ENCODE data around the gene CLCN1.
A peak's percentile ranks its signal among the peaks of the same experiment; 100 is the strongest.

The CLCN1 gene

GRCh38 chr7:143337216-143337615, 21.3 kb downstream of the CLCN1 start:
- DNase-seq (ENCODE audit: low read depth): no peak

DNA sequence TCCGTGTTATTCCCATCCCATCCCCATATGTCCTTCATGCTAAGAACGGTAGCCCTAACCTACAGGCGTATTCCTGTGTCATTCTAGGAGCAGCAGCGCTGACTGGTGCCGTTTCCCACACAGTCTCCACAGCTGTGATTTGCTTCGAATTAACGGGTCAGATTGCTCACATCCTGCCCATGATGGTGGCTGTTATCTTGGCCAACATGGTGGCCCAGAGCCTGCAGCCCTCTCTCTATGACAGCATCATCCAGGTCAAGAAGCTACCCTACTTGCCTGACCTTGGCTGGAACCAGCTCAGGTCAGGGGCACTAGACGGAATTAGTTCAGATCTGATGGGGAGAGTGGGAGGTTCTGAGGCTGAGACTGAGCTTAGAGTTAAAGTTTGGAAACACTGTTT, 25.9 kb downstream of the CLCN1 start:
- DNase-seq (ENCODE audit: low read depth): no peak

- DNase-seq (ENCODE audit: low read depth): no peak
Observed at GRCh38 chr7:143343596-143343995, 27.7 kb downstream of the CLCN1 start.

DNA sequence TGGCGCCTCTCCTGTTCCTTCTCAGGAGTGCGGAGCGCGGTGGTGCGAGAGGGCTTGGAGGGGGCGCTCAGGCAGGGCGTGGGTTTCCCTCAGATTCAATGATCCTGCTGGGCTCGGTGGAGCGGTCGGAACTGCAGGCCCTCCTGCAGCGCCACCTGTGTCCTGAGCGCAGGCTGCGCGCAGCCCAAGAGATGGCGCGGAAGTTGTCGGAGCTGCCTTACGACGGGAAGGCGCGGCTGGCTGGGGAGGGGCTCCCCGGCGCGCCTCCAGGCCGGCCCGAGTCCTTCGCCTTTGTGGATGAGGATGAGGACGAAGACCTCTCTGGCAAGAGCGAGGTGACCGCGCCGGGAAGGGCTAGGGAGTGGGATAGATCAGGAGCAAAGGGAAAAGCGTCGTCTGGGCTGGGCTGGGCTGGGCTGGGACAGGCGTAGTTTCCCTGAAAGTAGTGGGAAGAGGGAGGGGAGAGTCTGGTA, 29.6 kb downstream of the CLCN1 start:
- peak; percentile 42 for DNase-seq (ENCODE audit: low read depth)

DNA sequence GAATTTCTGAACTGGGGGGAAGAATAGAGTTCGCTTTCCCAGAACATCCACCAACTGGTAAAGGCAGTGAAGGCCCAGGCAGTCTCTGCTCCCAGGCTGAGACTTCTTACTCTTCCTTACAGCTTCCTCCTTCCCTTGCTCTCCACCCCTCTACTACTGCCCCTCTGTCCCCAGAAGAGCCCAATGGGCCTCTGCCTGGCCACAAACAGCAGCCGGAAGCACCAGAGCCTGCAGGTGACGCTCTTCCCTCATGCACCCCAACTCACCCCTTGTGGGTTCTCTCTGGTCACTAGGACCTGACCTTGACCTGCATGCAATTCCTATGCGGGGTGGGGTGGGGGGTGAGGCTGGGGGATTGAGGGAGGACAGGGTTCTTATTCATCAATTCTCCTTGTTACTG, 30.1 kb downstream of the CLCN1 start:
- DNase-seq (ENCODE audit: low read depth): no peak

DNA sequence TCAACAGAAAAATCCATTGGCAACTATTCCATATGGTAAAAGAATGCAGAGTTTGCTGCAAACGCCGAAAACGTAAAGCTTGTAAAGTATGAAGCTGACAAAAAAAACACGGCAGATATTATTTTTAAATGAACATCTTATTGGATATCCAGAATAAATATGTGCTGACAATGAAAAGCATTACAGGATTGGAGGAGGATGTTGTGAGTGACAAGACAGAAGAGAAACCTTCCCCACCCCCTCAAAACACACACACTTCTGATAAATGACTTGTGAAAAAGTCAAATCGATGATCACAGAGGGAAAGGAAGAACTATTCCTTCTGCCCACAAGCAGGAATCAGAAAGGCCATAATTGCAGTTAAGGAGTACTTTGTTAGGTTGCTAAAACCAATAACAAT, 32.0 kb downstream of the CLCN1 start:
- DNase-seq (ENCODE audit: low read depth): no peak

GRCh38 chr7:143351060-143351459, 35.1 kb downstream of the CLCN1 start:
- no peak for DNase-seq (ENCODE audit: low read depth)

- no peak for DNase-seq (ENCODE audit: low read depth)
Observed at GRCh38 chr7:143351574-143351973, 35.7 kb downstream of the CLCN1 start.

DNA sequence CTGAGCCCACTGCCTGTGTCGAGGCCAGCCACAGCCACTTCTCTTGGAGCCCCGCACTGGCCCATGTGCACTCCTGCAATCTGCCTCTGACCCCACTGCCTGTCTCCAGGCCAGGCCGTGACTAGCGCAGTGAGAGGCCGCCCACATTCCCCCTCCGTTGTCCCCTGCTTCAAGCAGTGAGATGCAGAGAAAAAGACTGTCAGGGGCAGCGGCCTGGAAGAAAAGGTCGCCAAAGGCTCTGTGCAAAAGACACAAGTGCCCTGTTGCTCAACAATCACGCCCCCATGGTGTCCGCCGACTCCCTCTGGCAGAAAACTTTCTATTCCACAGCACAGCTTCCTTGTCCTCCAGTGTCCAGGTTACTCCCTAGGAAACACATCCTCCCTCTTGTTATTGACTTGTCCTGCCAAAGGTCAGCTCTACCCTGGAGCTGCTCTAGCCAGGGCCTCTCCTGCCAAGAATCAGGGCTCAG, 36.7 kb downstream of the CLCN1 start:
- no peak for DNase-seq (ENCODE audit: low read depth)

GRCh38 chr7:143354376-143354775, 38.5 kb downstream of the CLCN1 start:
- no peak for DNase-seq (ENCODE audit: low read depth)

DNA sequence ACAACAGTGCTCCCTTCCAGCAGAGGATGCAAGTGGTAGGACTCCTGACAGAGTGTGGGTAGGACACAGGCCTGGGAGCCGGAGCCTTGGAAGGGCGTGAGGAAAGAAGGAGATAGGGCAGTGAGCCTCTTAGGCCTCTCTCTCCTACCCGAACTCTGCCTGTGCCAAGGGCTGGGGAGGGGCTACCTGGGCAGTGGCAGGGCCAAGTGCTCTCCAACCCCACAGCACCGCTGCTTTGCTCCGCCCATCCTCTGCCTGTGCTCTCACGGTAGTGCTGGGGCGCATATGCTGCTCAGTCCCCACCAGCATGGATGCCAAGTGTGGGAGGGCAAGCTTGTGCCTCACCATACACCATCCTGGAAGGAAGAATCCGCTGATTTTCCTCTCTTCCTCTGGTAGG, 39.1 kb downstream of the CLCN1 start:
- no peak for DNase-seq (ENCODE audit: low read depth)

DNA sequence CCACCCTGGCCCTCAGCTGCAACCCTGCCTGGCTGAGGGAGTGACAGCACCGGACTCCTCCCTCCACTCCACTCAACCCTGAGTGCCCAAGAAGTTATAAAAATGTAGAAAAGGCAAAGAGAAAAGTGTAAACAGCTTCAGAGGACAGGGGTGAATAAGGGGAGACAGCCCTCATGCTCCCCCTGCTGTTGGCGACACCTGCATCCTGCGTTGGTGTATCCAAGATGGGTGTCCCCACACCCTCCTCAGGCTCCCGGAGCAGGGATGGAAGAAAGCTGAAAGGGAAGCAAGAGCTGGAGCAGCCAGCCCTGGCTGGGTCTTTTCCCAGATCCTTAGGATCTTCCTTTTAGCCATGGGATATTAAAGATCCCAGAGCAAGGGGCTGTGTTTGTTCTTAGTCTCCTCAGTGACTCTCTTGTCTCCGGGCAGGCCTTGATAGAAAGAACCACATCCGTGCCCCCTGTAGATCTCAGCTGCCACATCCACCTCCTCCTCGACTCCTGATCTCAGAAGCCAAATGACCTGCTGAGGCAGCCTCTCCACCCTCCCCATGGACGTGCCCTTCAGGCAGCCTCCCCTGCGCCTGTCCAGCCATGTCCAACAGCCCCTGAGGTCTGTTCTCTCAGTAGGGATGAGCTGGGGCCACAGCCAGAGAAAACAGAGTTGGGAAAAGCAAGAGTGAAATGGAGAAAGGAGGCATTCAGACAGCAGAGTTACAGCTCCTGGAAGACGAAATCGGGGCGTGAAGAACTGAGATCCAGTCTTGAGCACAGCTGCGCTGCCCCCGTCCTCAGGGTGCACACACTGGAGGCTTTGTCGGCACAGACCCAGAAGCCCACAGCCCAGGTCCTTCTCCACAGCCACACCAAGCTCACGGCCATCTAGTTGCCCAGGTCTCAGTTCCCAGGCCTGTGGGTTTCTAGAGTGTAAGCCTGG, 39.8 kb downstream of the CLCN1 start:
- DNase-seq (ENCODE audit: low read depth): no peak

- no peak for DNase-seq (ENCODE audit: low read depth)
Observed at GRCh38 chr7:143356414-143357050, 40.6 kb downstream of the CLCN1 start.

DNA sequence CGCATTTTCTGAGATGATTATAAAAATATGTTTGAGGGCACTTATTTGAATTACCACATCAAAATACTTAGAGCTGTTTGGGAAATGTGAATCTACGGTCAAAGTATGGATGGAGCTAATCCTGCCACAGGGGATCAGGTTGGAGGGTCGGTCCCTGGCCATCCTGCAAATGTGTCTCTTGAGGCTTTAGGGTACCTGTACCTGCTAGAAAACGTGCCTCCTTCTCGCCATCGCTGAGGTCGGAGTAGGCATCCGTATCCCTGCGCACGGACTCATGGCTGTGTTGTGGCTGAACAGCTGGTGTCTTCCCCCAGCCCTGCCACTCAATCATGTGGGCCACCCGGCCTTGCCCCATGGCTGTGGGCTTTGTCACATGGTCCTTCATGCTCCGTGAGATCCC, 42.7 kb downstream of the CLCN1 start:
- DNase-seq (ENCODE audit: low read depth): no peak

DNA sequence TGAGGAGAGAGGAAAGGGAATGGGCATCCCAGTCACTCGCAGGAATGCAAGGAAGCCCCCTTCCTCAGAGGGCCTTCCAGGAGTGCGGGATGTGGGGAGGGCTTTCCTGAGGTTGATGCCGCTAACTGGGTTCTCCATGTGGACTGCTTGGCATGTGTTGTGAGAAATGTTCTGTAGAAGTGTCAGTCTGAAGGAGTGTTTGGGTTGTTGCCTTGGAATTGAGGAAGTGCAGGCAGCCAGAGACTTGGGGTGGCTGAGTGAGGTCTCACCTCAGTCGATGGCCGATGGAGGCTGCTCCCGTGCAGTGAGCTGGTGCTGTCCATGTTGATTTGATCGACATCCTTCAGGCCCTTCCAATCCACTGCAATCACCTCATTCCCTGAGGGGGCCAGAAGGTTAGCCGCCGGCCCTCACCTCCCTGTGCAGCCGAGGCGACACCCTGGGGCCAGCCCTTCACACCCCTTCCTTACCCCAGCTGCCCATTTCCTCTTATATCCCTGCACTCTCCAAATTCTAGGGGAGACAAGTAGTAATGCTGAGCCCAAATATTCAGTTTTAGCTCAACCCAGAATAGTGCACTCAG, 44.0 kb downstream of the CLCN1 start:
- no peak for DNase-seq (ENCODE audit: low read depth)

- DNase-seq (ENCODE audit: low read depth): no peak
Observed at GRCh38 chr7:143360788-143361551, 45.1 kb downstream of the CLCN1 start.

DNA sequence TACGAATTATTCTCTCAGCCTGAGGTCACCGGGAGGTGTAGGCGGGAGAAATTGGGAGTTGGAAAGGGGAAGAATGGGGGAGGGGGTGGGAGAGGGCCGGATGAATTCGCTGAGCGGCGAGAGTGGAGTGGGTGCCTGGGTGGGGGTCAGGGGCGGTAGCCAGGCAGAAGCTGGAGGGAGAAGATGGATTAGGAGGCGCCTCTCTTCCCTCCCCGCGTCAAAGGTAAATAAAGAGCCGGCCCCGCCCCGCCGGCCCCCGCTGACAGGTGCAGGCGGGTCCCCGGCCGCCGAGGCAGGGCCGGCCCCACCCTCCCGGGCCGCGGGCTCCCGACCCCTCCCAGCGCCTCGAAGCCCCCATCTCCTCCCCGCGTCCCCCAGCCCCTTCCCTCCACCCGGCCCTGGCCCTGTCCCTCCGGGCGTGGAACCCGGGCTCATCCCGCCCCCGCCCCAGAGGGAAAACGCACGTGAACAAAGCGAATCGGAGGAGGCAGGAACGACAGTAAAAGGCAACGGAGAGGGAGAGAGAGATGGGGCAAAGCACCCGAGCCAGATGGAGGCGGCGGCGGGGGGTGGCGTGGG, 45.7 kb downstream of the CLCN1 start:
- DNase-seq (ENCODE audit: low read depth): no peak

DNA sequence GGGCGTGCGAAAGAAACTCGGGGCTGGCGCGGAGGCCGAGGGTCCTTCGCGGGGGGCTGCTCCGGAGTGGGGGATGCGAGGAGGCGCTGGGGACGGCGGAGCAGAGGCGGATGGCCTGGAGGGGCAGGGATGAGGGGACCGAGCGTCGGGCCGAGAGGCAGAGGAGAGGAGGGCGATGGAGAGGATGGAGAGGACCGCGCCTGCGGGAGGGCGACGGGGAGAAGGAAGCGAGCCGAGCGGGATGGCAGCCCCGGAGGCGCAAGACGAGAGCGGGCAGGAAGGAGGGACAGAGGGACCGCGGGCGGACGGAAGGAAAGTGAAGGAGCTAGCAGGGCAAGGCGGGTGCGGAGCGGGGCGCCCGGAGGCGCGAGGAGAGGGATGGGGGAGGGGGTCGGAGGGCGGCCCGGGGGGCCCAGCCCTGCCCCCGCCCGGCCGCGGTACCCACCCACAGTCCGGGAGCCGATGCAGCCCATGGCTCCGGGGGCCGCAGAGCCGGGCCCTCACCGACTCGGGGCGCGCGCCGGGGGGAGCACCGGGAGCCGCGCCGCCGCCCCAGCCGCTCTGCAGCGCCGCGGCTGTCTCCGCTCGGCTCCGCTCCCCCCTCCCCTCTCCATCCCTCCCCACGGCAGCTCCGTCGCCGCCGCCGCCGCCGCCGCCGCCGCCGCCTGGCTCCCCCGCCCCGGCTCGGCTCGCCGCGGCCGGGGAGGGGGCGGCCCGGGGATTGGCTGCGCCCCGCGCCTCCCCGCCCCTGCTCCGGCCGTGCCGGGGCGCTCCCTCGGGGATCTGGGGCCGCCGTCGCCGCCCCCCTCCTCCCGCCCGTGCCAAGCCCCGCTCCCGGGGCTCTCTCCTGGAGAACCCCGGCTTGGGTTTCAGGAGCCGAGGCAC, 46.5 kb downstream of the CLCN1 start, which contains the start of gene FAM131B:
Gene FAM131B, minus strand, starts transcription at position 583 of the 885 bp plus-strand sequence. Its CDS starts 110 bp downstream, at position 473.
- no peak for DNase-seq (ENCODE audit: low read depth)

DNA sequence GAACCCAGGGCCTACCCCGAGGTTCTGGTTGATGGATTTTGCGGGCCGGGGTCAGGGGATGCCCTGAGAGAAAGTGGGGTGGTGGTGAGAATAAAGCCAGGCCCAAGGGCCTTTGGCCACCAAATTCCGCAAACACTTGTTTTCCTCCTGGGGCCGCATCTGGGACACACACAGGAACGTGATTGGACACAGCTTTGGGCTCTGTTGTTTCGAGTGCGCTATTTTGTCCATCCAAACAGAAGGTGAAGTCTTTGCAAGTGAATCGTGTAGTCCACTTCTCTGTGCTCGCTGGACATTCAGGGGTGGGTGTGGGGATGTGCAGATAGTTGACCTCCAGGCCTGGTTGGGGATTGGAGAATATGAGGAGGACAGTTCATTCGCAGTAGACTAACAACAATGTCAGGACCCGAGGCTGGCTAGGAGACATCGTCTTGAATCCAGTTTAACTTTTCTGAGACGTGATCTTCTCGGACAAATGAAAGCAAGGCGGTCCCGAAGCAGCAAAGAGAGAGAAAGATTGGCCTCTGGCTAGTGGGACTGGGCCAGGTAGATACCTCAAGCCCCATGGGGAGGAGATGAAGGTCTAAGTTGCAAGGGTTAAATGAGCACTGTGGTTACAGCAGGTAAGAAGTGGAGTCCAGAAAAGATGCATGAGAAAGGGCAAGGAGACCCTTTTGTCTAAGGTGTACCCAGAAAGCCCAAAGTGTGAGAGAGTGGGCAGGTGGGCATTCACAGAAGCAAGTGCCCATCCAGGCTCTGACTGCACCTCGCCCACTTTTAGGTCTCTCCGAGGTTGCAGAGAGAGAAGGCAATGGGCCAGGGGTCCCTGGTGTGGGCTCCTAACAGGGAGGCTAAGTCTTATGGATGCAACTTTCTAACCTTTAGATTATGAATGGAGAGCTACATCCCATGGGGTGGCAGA, 47.4 kb downstream of the CLCN1 start:
- no peak for DNase-seq (ENCODE audit: low read depth)
